UCSD-AML1 (cell line): Measurements from ENCODE around the gene NANS.
"Not testable (repeated sequence)": the region's sequence is repeated elsewhere in the genome, so short reads cannot be mapped to it uniquely, and the experiment has no call there.

Source experiments
- DNase-seq: peaks from one replicate; lab custom pipeline; 2025; ENCODE audit not compliant: unreplicated experiment; lab: John Stamatoyannopoulos, UW

Gene NANS

GRCh38 chr9:98056269-98057137 lies at the start of gene NANS:
NANS (plus strand) TSS chr9:98056732; CDS start chr9:98056809, 77 bp downstream.
- DNase-seq = peak; percentile 94

GRCh38 chr9:98007251-98007928 lies 49.1 kb upstream of the NANS start:
- DNase-seq = no peak

- no peak for DNase-seq
Measured at GRCh38 chr9:98008764-98009163, 47.8 kb upstream of the NANS start.

GRCh38 chr9:98009437-98009836 lies 47.1 kb upstream of the NANS start:
- DNase-seq = no peak

- no peak for DNase-seq
Measured at GRCh38 chr9:98009936-98010335, 46.6 kb upstream of the NANS start.

GRCh38 chr9:98010445-98010844 lies 46.1 kb upstream of the NANS start:
- no peak for DNase-seq

- DNase-seq = no peak
Measured at GRCh38 chr9:98011122-98011521, 45.4 kb upstream of the NANS start.

GRCh38 chr9:98016137-98016680 lies 40.3 kb upstream of the NANS start:
- DNase-seq = no peak

- no peak for DNase-seq
Measured at GRCh38 chr9:98017306-98017705, 39.2 kb upstream of the NANS start.

- DNase-seq = no peak
Measured at GRCh38 chr9:98018347-98018746, 38.2 kb upstream of the NANS start.

GRCh38 chr9:98019098-98019497 lies 37.4 kb upstream of the NANS start:
- no peak for DNase-seq

- not testable (repeated sequence) for DNase-seq
Measured at GRCh38 chr9:98019869-98020268, 36.7 kb upstream of the NANS start.

- DNase-seq = no peak
Measured at GRCh38 chr9:98020476-98021145, 35.9 kb upstream of the NANS start.

- no peak for DNase-seq
Measured at GRCh38 chr9:98021306-98022040, 35.1 kb upstream of the NANS start.

- no peak for DNase-seq
Measured at GRCh38 chr9:98022447-98022846, 34.1 kb upstream of the NANS start.

- no peak for DNase-seq
Measured at GRCh38 chr9:98024702-98025101, 31.8 kb upstream of the NANS start.

GRCh38 chr9:98031169-98031568 lies 25.4 kb upstream of the NANS start:
- DNase-seq = no peak

GRCh38 chr9:98031935-98032334 lies 24.6 kb upstream of the NANS start:
- DNase-seq = no peak

- DNase-seq = peak; percentile 78
Measured at GRCh38 chr9:98034593-98035546, 21.7 kb upstream of the NANS start.

- peak; percentile 67 for DNase-seq
Measured at GRCh38 chr9:98037357-98037756, 19.2 kb upstream of the NANS start.
